ENCODE data around the gene NAT8.
A peak's percentile ranks its signal among the peaks of the same experiment; 100 is the strongest.
"Not testable (repeated sequence)": the region's sequence is repeated elsewhere in the genome, so short reads cannot be mapped to it uniquely, and the experiment has no call there.

Gene NAT8, protein sequence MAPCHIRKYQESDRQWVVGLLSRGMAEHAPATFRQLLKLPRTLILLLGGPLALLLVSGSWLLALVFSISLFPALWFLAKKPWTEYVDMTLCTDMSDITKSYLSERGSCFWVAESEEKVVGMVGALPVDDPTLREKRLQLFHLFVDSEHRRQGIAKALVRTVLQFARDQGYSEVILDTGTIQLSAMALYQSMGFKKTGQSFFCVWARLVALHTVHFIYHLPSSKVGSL

DNA sequence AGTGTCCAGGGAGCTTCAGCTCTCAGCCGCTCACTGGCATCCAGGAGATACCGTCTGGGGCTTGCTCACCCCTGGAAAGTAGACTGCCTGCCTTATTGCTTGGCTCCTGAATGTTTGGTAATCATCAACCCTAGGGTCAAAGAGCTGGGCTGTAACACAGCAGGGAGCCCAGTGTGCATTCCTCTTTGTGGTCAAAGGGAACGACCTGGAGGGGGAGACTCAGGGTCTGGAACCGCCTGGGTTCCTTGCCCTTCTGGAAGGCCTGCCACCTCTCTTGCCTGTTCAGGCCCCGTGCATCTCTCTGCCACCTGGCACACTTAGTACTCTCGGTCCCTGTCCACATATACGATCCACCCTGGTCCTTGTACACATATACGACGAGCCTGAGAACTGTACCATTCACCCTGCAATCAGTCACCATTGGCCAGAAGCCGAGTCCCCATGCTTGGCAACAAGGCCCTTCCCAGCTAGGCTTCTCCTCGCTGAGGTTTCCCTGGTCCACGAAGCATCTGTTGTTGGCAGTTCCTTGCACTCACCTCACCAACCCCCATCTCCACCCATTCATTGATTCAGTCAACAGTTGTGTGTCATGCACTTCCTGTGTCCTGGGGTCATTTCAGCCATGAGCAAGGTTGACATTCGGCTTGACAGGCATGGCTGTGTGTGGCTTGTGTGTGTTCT, at the start of gene NAT8:
NAT8 (minus strand) TSS at position 85 of the 681 bp plus-strand sequence. CDS start 794 bp downstream, outside the sequence.
- TF ChIP-seq, protein P1, sequence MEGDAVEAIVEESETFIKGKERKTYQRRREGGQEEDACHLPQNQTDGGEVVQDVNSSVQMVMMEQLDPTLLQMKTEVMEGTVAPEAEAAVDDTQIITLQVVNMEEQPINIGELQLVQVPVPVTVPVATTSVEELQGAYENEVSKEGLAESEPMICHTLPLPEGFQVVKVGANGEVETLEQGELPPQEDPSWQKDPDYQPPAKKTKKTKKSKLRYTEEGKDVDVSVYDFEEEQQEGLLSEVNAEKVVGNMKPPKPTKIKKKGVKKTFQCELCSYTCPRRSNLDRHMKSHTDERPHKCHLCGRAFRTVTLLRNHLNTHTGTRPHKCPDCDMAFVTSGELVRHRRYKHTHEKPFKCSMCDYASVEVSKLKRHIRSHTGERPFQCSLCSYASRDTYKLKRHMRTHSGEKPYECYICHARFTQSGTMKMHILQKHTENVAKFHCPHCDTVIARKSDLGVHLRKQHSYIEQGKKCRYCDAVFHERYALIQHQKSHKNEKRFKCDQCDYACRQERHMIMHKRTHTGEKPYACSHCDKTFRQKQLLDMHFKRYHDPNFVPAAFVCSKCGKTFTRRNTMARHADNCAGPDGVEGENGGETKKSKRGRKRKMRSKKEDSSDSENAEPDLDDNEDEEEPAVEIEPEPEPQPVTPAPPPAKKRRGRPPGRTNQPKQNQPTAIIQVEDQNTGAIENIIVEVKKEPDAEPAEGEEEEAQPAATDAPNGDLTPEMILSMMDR (IDR thresholded peaks at IDR 0.05; ENCODE audit: low read depth, low read length, missing control alignments): no peak
- DNase-seq (ENCODE audit: low read depth): no peak

GRCh38 chr2:73690372-73691088, 48.3 kb upstream of the NAT8 start:
- not testable (repeated sequence) for DNase-seq (ENCODE audit: low read depth); H3K4me3 ChIP-seq (ENCODE audit: low read depth, low read length)
- TF ChIP-seq, protein P1 (IDR thresholded peaks at IDR 0.05; ENCODE audit: low read depth, low read length, missing control alignments): peak; percentile 64

More for the DNA sequence above, at the start of gene NAT8:
- H3K4me3 ChIP-seq (ENCODE audit: low read depth, low read length): no peak within 1 kb of the TSS

DNA sequence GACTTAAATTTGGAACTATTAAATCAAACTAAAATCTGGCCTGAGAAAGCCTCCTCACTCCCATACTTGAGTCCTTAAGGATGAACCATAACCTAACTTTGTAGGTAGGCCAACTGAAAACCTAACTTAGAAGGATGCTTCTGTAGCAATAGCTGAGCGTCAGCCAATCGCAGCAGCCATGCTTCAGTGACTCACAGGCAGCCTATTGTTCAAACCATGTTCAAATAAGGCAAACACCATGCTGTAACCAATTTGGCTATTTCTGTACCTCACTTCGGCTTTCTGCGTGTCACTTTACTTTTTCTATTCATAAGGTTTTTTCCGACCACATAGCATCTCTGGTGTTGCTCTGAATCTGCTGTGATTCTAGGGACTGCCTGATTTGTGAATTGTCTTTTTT, 46.3 kb upstream of the NAT8 start:
- not testable (repeated sequence) for DNase-seq (ENCODE audit: low read depth); H3K4me3 ChIP-seq (ENCODE audit: low read depth, low read length)

GRCh38 chr2:73685764-73686438, 43.7 kb upstream of the NAT8 start:
- TF ChIP-seq, protein P1 (IDR thresholded peaks at IDR 0.05; ENCODE audit: low read depth, low read length, missing control alignments): no peak
- no peak overlapping the region for H3K4me3 ChIP-seq (ENCODE audit: low read depth, low read length)
- DNase-seq (ENCODE audit: low read depth): no peak

- DNase-seq (ENCODE audit: low read depth); H3K4me3 ChIP-seq (ENCODE audit: low read depth, low read length): not testable (repeated sequence)
Measured at GRCh38 chr2:73684905-73685304, 42.7 kb upstream of the NAT8 start.

GRCh38 chr2:73684325-73684724, 42.1 kb upstream of the NAT8 start:
- DNase-seq (ENCODE audit: low read depth); H3K4me3 ChIP-seq (ENCODE audit: low read depth, low read length): not testable (repeated sequence)

GRCh38 chr2:73679951-73680571, 37.8 kb upstream of the NAT8 start:
- peak; percentile 7 for DNase-seq (ENCODE audit: low read depth)
- not testable (repeated sequence) for H3K4me3 ChIP-seq (ENCODE audit: low read depth, low read length)
- TF ChIP-seq, protein P1 (IDR thresholded peaks at IDR 0.05; ENCODE audit: low read depth, low read length, missing control alignments): peak; percentile 61

DNA sequence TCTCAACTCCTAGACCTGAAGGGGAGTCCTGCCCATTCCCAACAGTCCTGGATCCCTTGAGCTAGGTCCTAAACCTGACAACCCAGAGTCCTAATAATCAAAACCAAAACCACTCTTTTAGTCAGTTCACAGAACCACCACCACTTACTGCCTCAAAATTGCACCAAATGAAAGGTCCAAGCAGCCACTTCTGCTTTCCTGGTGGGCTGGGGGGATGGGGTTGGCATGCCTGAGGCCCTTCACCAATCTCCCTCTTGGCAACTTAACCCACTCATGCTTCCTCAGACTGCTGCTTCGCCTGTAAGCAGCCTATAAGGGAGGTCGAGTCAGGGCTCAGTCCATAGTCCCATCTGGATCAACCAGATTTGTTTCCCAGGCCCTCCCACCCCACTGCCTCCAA, 37.0 kb upstream of the NAT8 start:
- H3K4me3 ChIP-seq (ENCODE audit: low read depth, low read length); DNase-seq (ENCODE audit: low read depth): not testable (repeated sequence)

DNA sequence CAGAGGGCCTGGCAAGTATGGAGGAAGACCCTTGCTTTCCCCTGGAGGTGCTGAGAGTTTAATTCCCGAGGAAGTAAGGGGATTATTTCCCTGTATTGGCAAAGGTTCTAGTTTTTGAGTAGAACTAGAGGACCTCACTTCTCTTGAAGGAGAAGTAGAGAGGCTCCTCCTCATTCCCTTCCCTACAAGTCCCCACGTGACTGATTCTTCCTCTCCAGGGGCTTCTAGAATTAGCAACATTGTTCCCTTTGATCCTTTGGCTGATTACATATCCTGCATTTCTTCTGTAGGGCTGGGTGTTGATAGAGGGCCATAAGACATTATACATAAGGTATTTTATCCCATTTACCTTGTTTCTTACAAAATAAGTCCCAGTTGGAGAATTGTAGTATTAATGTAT, 35.8 kb upstream of the NAT8 start:
- not testable (repeated sequence) for DNase-seq (ENCODE audit: low read depth); H3K4me3 ChIP-seq (ENCODE audit: low read depth, low read length)

DNA sequence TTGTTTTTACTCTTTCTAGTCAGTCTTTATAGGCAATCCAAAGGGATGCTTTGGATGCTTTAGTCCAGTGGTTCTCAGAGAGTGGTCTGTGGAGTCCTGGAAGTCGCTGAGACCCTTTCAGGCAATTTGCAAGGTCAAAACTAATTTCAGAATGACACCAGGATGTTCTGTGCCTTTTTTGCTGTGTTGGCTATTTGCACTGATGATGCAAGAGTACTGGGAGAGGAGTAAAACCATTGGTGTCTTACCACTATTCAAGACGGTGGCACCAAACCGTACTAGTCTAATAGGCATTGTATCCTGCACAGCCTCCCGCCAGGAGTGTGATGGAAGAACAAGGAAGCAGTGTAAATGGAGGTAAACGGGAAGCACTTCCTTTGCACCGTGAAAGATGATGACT, 34.0 kb upstream of the NAT8 start:
- DNase-seq (ENCODE audit: low read depth); H3K4me3 ChIP-seq (ENCODE audit: low read depth, low read length): not testable (repeated sequence)

DNA sequence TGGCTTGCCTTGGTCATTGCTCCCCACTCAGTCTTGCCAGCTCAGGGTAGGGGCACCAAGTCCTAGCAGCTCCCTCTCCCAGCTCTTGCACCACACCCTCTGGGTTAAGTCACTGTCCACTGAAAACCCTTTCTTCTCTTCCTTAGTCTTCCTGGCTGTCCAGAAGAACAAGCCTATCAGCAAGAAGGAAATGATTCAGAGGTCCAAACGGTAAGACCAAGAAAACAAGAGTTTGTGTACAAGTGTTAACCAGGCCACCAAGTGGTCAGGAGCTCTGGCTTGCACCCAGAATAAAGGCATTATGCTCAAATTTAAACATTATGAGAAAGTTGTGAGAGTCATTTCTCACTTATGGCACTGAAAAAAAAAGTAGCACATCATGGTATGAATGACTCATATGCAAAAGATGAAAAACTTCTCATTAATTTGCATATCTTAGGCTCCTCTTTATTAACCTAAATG, 32.5 kb upstream of the NAT8 start:
- not testable (repeated sequence) for H3K4me3 ChIP-seq (ENCODE audit: low read depth, low read length); DNase-seq (ENCODE audit: low read depth)

- DNase-seq (ENCODE audit: low read depth); H3K4me3 ChIP-seq (ENCODE audit: low read depth, low read length): not testable (repeated sequence)
Measured at GRCh38 chr2:73669976-73670375, 27.8 kb upstream of the NAT8 start.

- H3K4me3 ChIP-seq (ENCODE audit: low read depth, low read length); DNase-seq (ENCODE audit: low read depth): not testable (repeated sequence)
Measured at GRCh38 chr2:73667239-73667638, 25.0 kb upstream of the NAT8 start.
